Vagina (tissue), 2 donors: ENCODE measurements around the gene NAGPA.

Source experiments
- POLR2A ChIP-seq, 2 donors: fragments of 450-650 bp; IDR thresholded peaks; one replicate each; pipeline ENCODE4 v1.6.1; 2017; ENCODE audit warnings: antibody characterized with exemption in 2 of 2, mild to moderate bottlenecking in 2 of 2, moderate library complexity in 2 of 2
- POLR2AphosphoS5 ChIP-seq, 2 donors: sonication (generic); formaldehyde crosslinking; IDR thresholded peaks; one replicate each; pipeline ENCODE4 v1.9.0; 2017; ENCODE audit warnings: antibody characterized with exemption in 2 of 2, mild to moderate bottlenecking in 2 of 2, low read depth in 1 of 2; ENCODE audit not compliant: insufficient read depth in 1 of 2
- TF ChIP-seq, protein P1 (sequence below), 3 experiments: fragments of 450-650 bp in 2 of 3; fragments of 200-600 bp in 1 of 3; sonication (generic) in 1 of 3; IDR thresholded peaks; one replicate each; pipeline ENCODE4 v1.5.1; 2017 to 2019; ENCODE audit warnings: antibody characterized with exemption in 3 of 3, mild to moderate bottlenecking in 2 of 3, moderate library complexity in 2 of 3

- TF ChIP-seq POLR2A (IDR thresholded peaks at IDR 0.05) (no peak), POLR2AphosphoS5 (IDR thresholded peaks at IDR 0.05; ENCODE audit: insufficient read depth in 1 of 2, low read depth in 1 of 2) (no peak)
- TF ChIP-seq, protein P1, sequence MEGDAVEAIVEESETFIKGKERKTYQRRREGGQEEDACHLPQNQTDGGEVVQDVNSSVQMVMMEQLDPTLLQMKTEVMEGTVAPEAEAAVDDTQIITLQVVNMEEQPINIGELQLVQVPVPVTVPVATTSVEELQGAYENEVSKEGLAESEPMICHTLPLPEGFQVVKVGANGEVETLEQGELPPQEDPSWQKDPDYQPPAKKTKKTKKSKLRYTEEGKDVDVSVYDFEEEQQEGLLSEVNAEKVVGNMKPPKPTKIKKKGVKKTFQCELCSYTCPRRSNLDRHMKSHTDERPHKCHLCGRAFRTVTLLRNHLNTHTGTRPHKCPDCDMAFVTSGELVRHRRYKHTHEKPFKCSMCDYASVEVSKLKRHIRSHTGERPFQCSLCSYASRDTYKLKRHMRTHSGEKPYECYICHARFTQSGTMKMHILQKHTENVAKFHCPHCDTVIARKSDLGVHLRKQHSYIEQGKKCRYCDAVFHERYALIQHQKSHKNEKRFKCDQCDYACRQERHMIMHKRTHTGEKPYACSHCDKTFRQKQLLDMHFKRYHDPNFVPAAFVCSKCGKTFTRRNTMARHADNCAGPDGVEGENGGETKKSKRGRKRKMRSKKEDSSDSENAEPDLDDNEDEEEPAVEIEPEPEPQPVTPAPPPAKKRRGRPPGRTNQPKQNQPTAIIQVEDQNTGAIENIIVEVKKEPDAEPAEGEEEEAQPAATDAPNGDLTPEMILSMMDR (IDR thresholded peaks at IDR 0.05): no peak
Measured at GRCh38 chr16:5071341-5071680, 37.6 kb upstream of the NAGPA start.
